ENCODE data around the gene CA9. TPM values are rescaled to one million over a fixed set of nuclear protein-coding genes. Genes with fewer than 3 reads are reported as not detected.
A peak's percentile ranks its signal among the peaks of the same experiment; 100 is the strongest.

CA9 gene
- total RNA-seq, 1 experiment from 2014 or later, result 6.6 TPM

- peak within 1 kb of the TSS; percentile 72 for H3K4me3 ChIP-seq
- no peaks in the 10 kb centered on the region for H3K9me2 ChIP-seq (ENCODE audit: insufficient read depth)
- no TSS peak for BruUV-seq (replicated peaks)
- no peaks in the 10 kb centered on the region for H3K9me3 ChIP-seq (ENCODE audit: insufficient read depth, low read depth)
- ChIA-PET POLR2A (ENCODE audit: unreplicated experiment) (interaction anchor here (0.5 to 1.9 kb wide), 4 partner anchors 10 to 1010 kb away, joined by 3 to 28 read pairs (median 6); partner anchors contain the start of genes CREB3 and TLN1), CTCF (interaction anchor here (0.5 to 0.6 kb wide), 3 partner anchors 32 to 953 kb away, joined by 4 to 6 read pairs (median 6); partner anchors contain the start of gene TPM2)
- H3K36me3 ChIP-seq (ENCODE audit: low read depth), result no peaks in the 10 kb centered on the region
- H3K79me2 ChIP-seq (ENCODE audit: low read depth), result no peaks in the 10 kb centered on the region
- peaks cover 26% of the 10 kb centered on the region for H3K4me1 ChIP-seq (replicated peaks; ENCODE audit: insufficient read depth)
- intact Hi-C loops (cut with micrococcal nuclease; ENCODE audit: unreplicated experiment), result loop anchor here (1.0 to 5.0 kb wide), 4 partner anchors 40 to 250 kb away; partner anchors contain the start of genes CREB3, HRCT1, SPAAR and TESK1
- peak; percentile 91 for DNase-seq
- H3K27ac ChIP-seq, result peak within 1 kb of the TSS; percentile 94
- peak within 1 kb of the TSS; percentile 80 for H3K4me2 ChIP-seq
- H3K27me3 ChIP-seq (ENCODE audit: insufficient read depth, low read depth), result no peaks in the 10 kb centered on the region
- H4K20me1 ChIP-seq (ENCODE audit: insufficient read depth), result no peaks in the 10 kb centered on the region
- H3F3A ChIP-seq (ENCODE audit: insufficient read depth, low read depth), result peaks cover 28% of the 10 kb centered on the region; the same call in 1 of the 2 replicates
- TF ChIP-seq CTCF (conservative IDR thresholded peaks at IDR 0.05) (no peak; the same call in 1 of the 2 replicates), EZH2 (IDR thresholded peaks at IDR 0.05; ENCODE audit: low read depth) (no peak)
- H2AFZ ChIP-seq, result peak within 1 kb of the TSS; percentile 78
These were observed 16.1 kb upstream of the CA9 start, which contains the start of gene RMRP for GRCh38 chr9:35657546-35658136. TSS of gene RMRP (minus strand) at chr9:35658019.

GRCh38 chr9:35658137-35658967, 15.4 kb upstream of the CA9 start, which contains the start of gene CCDC107:
TSS of gene CCDC107 (plus strand) at chr9:35658292. CDS start at chr9:35658380, 88 bp downstream.
- H3K36me3 ChIP-seq (ENCODE audit: low read depth), result no peaks in the 10 kb centered on the region
- peak within 1 kb of the TSS; percentile 78 for H2AFZ ChIP-seq
- no peaks in the 10 kb centered on the region for H3K9me2 ChIP-seq (ENCODE audit: insufficient read depth)
- intact Hi-C loops (cut with micrococcal nuclease; ENCODE audit: unreplicated experiment), result loop anchor here (1.0 to 5.0 kb wide), 4 partner anchors 39 to 249 kb away; partner anchors contain the start of genes CREB3, HRCT1, SPAAR and TESK1
- peaks cover 22% of the 10 kb centered on the region; the same call in 1 of the 2 replicates for H3F3A ChIP-seq (ENCODE audit: insufficient read depth, low read depth)
- peak within 1 kb of the TSS; percentile 94 for H3K27ac ChIP-seq
- TF ChIP-seq CTCF (conservative IDR thresholded peaks at IDR 0.05) (peak; percentile 56; the same call in 1 of the 2 replicates), EZH2 (IDR thresholded peaks at IDR 0.05; ENCODE audit: low read depth) (no peak)
- H3K4me2 ChIP-seq, result peak within 1 kb of the TSS; percentile 80
- TSS peak; percentile 57 for BruUV-seq (replicated peaks)
- no peaks in the 10 kb centered on the region for H3K27me3 ChIP-seq (ENCODE audit: insufficient read depth, low read depth)
- DNase-seq, result peak; percentile 50 to 72
- peak within 1 kb of the TSS; percentile 72 for H3K4me3 ChIP-seq
- H3K79me2 ChIP-seq (ENCODE audit: low read depth), result no peaks in the 10 kb centered on the region
- no peaks in the 10 kb centered on the region for H4K20me1 ChIP-seq (ENCODE audit: insufficient read depth)
- H3K4me1 ChIP-seq (replicated peaks; ENCODE audit: insufficient read depth), result peaks cover 19% of the 10 kb centered on the region
- CTCF ChIA-PET, result interaction anchor here (0.6 kb wide), 1 partner anchor 954 kb away, joined by 6 read pairs; no protein-coding TSS in a partner anchor
- POLR2A ChIA-PET (ENCODE audit: unreplicated experiment), result interaction anchor here (0.5 to 1.9 kb wide), 4 partner anchors 74 to 1010 kb away, joined by 3 to 28 read pairs (median 8); partner anchors contain the start of genes CREB3, TLN1 and VCP
- H3K9me3 ChIP-seq (ENCODE audit: insufficient read depth, low read depth), result no peaks in the 10 kb centered on the region

GRCh38 chr9:35658968-35659220, 14.8 kb upstream of the CA9 start:
- BruUV-seq (replicated peaks), result no TSS peak
- no peak for DNase-seq
- Histone ChIP-seq H3K4me1 (replicated peaks; ENCODE audit: insufficient read depth) (peaks cover 25% of the 10 kb centered on the region), H3K9me3 (ENCODE audit: insufficient read depth, low read depth) (no peaks in the 10 kb centered on the region), H3K9me2 (ENCODE audit: insufficient read depth) (no peaks in the 10 kb centered on the region), H3K27me3 (ENCODE audit: insufficient read depth, low read depth) (no peaks in the 10 kb centered on the region), H3K4me3 (peak overlapping the region; percentile 72), H3F3A (ENCODE audit: insufficient read depth, low read depth) (peaks cover 22% of the 10 kb centered on the region; the same call in 1 of the 2 replicates), H3K36me3 (ENCODE audit: low read depth) (no peaks in the 10 kb centered on the region), H3K27ac (peak overlapping the region; percentile 94), H3K4me2 (peak overlapping the region; percentile 80), H3K79me2 (ENCODE audit: low read depth) (0 out of 2 replicates have a peak, but pooled peaks cover 5% of the 10 kb centered on the region), H2AFZ (peak overlapping the region; percentile 74), H4K20me1 (ENCODE audit: insufficient read depth) (no peaks in the 10 kb centered on the region)
- intact Hi-C loops (cut with micrococcal nuclease; ENCODE audit: unreplicated experiment), result loop anchor here (1.0 to 5.0 kb wide), 4 partner anchors 38 to 248 kb away; partner anchors contain the start of genes CREB3, HRCT1, SPAAR and TESK1
- CTCF ChIA-PET, result no interaction called here
- no peak for TF ChIP-seq EZH2 (IDR thresholded peaks at IDR 0.05; ENCODE audit: low read depth)
- TF ChIP-seq CTCF (conservative IDR thresholded peaks at IDR 0.05), result no peak
- POLR2A ChIA-PET (ENCODE audit: unreplicated experiment), result interaction anchor here (0.7 kb wide), 1 partner anchor 586 kb away, joined by 13 read pairs; the partner anchor contains the start of gene VCP
